Endothelial cell of umbilical vein (primary cell): ENCODE data around the gene TOPAZ1. TPM values are rescaled to one million over a fixed set of nuclear protein-coding genes. Genes with fewer than 3 reads are reported as not detected.
A peak's percentile ranks its signal among the peaks of the same experiment; 100 is the strongest.

ENCODE experiments used
- BruUV-seq: library from RNA; stranded (reverse); fragments of 400-500 nt; replicated peaks from 2 replicates; lab custom pipeline; 2021; lab: Mats Ljungman, UMichigan
- CTCF ChIA-PET: fragments of 300-600, 350-600 bp; sonication (Branson Sonifier 250); formaldehyde crosslinking; loops from one replicate; lab custom pipeline; 2021; ENCODE audit warnings: antibody characterized with exemption, inconsistent platforms; lab: Charles Lee
- POLR2A ChIA-PET: fragments of 300-600, 350-600 bp; sonication (Branson Sonifier 250); formaldehyde crosslinking; loops from one replicate; lab custom pipeline; 2021; ENCODE audit warnings: antibody characterized with exemption, inconsistent platforms; lab: Charles Lee
- DNase-seq: peaks from one replicate; pipeline ENCODE4 v3.0.0-alpha.2; 2011; ENCODE audit warnings: low read depth, low spot score
- FAIRE-seq: peaks from 2 replicates; lab custom pipeline; 2011; peaks lifted over from hg19 to GRCh38; lab: Jason Lieb, UNC
- H2AFZ ChIP-seq: 2 replicates; pipeline ENCODE4 v1.6.0; 2012; ENCODE audit warnings: low read depth, low read length, control low read depth, inconsistent platforms
- H3K27ac ChIP-seq: 2 replicates; pipeline ENCODE4 v1.5.1; 2011; ENCODE audit warnings: low read depth, mild to moderate bottlenecking, control low read depth, low read length, moderate library complexity; ENCODE audit not compliant: insufficient read depth
- H3K27me3 ChIP-seq, 2 experiments: 2 replicates each; pipeline versions ENCODE4 v1.6.0 to v1.6.1; 2011; ENCODE audit warnings: low read length in 2 of 2, mixed read lengths in 1 of 2; ENCODE audit not compliant: control insufficient read depth in 2 of 2, insufficient read depth in 2 of 2
- H3K36me3 ChIP-seq, 2 experiments: 2 replicates in 1 of 2; 3 replicates in 1 of 2; pipeline ENCODE4 v1.5.1; 2011; ENCODE audit warnings: low read length in 2 of 2, mild to moderate bottlenecking in 1 of 2, moderate library complexity in 1 of 2; ENCODE audit not compliant: control insufficient read depth in 2 of 2, insufficient read depth in 2 of 2; ENCODE audit errors: extremely low read depth in 1 of 2
- H3K4me1 ChIP-seq: 3 replicates; pipeline ENCODE4 v1.5.1; 2011; ENCODE audit warnings: mild to moderate bottlenecking, low read length; ENCODE audit not compliant: control insufficient read depth, insufficient read depth; ENCODE audit errors: extremely low read depth
- H3K4me2 ChIP-seq: 2 replicates; pipeline ENCODE4 v1.6.1; 2011; ENCODE audit warnings: low read length, control low read depth, mixed read lengths; ENCODE audit not compliant: insufficient read depth
- H3K4me3 ChIP-seq, 3 experiments: fragments of 200-600 bp in 1 of 3; sonication (generic), shearing (Covaris generic) in 1 of 3; replicated peaks in 1 of 3; 2 replicates each; pipeline ENCODE4 v1.5.1; 2011 to 2016; ENCODE audit warnings: control low read depth in 3 of 3, low read length in 3 of 3, mild to moderate bottlenecking in 2 of 3, inconsistent platforms in 1 of 3, low read depth in 1 of 3, moderate library complexity in 1 of 3; ENCODE audit not compliant: insufficient read depth in 1 of 3
- H3K79me2 ChIP-seq: 2 replicates; pipeline ENCODE4 v1.6.0; 2012; ENCODE audit warnings: low read length, inconsistent platforms; ENCODE audit not compliant: control insufficient read depth, insufficient read depth
- H3K9ac ChIP-seq: replicated peaks from 2 replicates; pipeline ENCODE3; 2011; ENCODE audit warnings: low read length, control low read depth; ENCODE audit not compliant: insufficient read depth; ENCODE audit errors: extremely low read depth
- H3K9me1 ChIP-seq: replicated peaks from 3 replicates; pipeline ENCODE4 v1.6.0; 2011; ENCODE audit warnings: mild to moderate bottlenecking, low read length; ENCODE audit not compliant: control insufficient read depth, insufficient read depth; ENCODE audit errors: extremely low read depth
- H3K9me3 ChIP-seq: replicated peaks from 2 replicates; pipeline ENCODE4 v1.5.1; 2012; ENCODE audit warnings: low read length, inconsistent platforms; ENCODE audit not compliant: control insufficient read depth, insufficient read depth
- H4K20me1 ChIP-seq: replicated peaks from 2 replicates; pipeline ENCODE3; 2011; ENCODE audit warnings: mild to moderate bottlenecking, low read length; ENCODE audit not compliant: control insufficient read depth, insufficient read depth; ENCODE audit errors: extremely low read depth
- EZH2 ChIP-seq: IDR thresholded peaks from 2 replicates; pipeline ENCODE4 v1.6.1; 2012; ENCODE audit warnings: borderline replicate concordance, low read depth, mild to moderate bottlenecking, moderate library complexity, low read length, inconsistent platforms; ENCODE audit not compliant: severe bottlenecking
- FOS ChIP-seq: IDR thresholded peaks from 2 replicates; pipeline ENCODE4 v1.6.1; 2011; ENCODE audit warnings: mild to moderate bottlenecking, low read length, moderate library complexity, borderline replicate concordance; ENCODE audit not compliant: insufficient read depth
- GATA2 ChIP-seq: IDR thresholded peaks from 2 replicates; pipeline ENCODE4 v1.7.0; 2011; ENCODE audit warnings: low read depth, mild to moderate bottlenecking, moderate library complexity, mixed read lengths, low read length; ENCODE audit not compliant: insufficient read length, insufficient read depth
- JUN ChIP-seq: IDR thresholded peaks from 2 replicates; pipeline ENCODE4 v1.6.1; 2011; ENCODE audit warnings: borderline replicate concordance, low read depth; ENCODE audit not compliant: insufficient read length, insufficient read depth
- MAX ChIP-seq: IDR thresholded peaks from 2 replicates; pipeline ENCODE4 v1.6.1; 2011; ENCODE audit not compliant: insufficient read depth, insufficient read length
- MYC ChIP-seq: IDR thresholded peaks from one replicate; pipeline ENCODE4 v1.6.1; 2011; ENCODE audit warnings: mild to moderate bottlenecking, low read depth, low read length
- POLR2A ChIP-seq: IDR thresholded peaks from 2 replicates; pipeline ENCODE4 v1.6.1; 2012; ENCODE audit warnings: low read depth, mild to moderate bottlenecking, control low read depth, low read length
- POLR2AphosphoS5 ChIP-seq: IDR thresholded peaks from 2 replicates; pipeline ENCODE4 v1.6.1; 2012; ENCODE audit warnings: low read depth, mild to moderate bottlenecking, control low read depth, low read length, moderate library complexity; ENCODE audit not compliant: insufficient read depth
- dilution Hi-C: fragments of 300-500 bp; cut with MboI; formaldehyde crosslinking; loops from one replicate; pipeline ENCODE4 v1.15.0; 2019; ENCODE audit warnings: low sequenced_read_pairs; ENCODE audit not compliant: extremely low pct_ligation_motif_present
- intact Hi-C: fragments of 100-400 bp; cut with micrococcal nuclease; formaldehyde crosslinking; loops from one replicate; pipeline ENCODE4 v1.10.0; 2022
- polyA plus RNA-seq, 4 experiments: library from polyadenylated mRNA; depleted of rRNA in 3 of 4; stranded (reverse) in 3 of 4; unstranded in 1 of 4; fragments of >200 nt; gene quantifications; 2 replicates each; pipeline versions ENCODE4 v1.2.1 to v1.2.3, GENCODE V29; 2011 to 2012; ENCODE audit warnings: missing spikeins in 1 of 4
- total RNA-seq: library from RNA; stranded (reverse); gene quantifications from 2 replicates; pipeline ENCODE4 v1.2.3, GENCODE V29; 2021
- TF ChIP-seq, protein P1 (sequence below), 2 donors: IDR thresholded peaks; 1 replicate in 1 of 2; 2 replicates in 1 of 2; pipeline ENCODE4 v1.5.1; 2011; ENCODE audit warnings: low read length in 2 of 2, mild to moderate bottlenecking in 2 of 2, moderate library complexity in 2 of 2, control low read depth in 1 of 2, inconsistent platforms in 1 of 2, low read depth in 1 of 2; ENCODE audit not compliant: insufficient read depth in 1 of 2; ENCODE audit errors: extremely low read depth in 1 of 2

Gene TOPAZ1
- total and polyA plus RNA-seq, 2 donors (not counting 3 experiments of a cell fraction or from before 2014, with no cell fraction given): not detected

DNA sequence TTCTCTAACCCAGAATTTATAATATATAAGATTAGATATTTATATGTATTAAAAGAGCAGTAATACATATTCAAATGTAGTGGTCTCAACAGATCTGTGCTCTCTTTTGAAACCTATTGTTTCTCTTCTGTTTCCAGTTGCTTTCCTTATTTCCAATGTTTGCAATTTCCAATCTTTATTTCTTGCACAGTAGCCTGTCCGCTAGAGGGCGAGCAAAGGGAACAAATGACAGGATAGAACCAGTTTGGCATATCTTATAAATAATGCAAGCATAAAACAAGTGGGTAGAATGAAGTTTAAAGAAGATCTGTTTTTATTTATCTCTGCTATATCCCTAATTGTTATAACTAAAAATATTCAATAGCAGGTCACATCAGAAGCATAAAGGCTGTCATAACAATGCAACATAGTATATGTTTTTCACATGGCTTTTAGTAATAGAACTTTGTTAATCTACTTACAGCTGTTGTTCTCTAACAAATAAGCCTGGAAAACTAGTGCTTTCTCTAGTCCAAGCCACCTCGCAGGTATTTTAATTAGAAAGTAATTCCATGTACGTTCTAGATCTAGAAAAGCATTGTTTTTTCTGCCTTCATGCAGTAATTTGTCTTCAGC is 81.8 kb downstream of the TOPAZ1 start:
- H4K20me1 ChIP-seq: no peaks in the 10 kb centered on the region
- peak; percentile 80 for DNase-seq
- no peak overlapping the region for H3K4me2 ChIP-seq
- H3K4me1 ChIP-seq: no peaks in the 10 kb centered on the region
- H3K79me2 ChIP-seq: no peaks in the 10 kb centered on the region
- TF ChIP-seq POLR2A: no peak
- TF ChIP-seq, protein P1, sequence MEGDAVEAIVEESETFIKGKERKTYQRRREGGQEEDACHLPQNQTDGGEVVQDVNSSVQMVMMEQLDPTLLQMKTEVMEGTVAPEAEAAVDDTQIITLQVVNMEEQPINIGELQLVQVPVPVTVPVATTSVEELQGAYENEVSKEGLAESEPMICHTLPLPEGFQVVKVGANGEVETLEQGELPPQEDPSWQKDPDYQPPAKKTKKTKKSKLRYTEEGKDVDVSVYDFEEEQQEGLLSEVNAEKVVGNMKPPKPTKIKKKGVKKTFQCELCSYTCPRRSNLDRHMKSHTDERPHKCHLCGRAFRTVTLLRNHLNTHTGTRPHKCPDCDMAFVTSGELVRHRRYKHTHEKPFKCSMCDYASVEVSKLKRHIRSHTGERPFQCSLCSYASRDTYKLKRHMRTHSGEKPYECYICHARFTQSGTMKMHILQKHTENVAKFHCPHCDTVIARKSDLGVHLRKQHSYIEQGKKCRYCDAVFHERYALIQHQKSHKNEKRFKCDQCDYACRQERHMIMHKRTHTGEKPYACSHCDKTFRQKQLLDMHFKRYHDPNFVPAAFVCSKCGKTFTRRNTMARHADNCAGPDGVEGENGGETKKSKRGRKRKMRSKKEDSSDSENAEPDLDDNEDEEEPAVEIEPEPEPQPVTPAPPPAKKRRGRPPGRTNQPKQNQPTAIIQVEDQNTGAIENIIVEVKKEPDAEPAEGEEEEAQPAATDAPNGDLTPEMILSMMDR (IDR thresholded peaks at IDR 0.05; ENCODE audit: extremely low read depth in 1 of 2, insufficient read depth in 1 of 2, low read depth in 1 of 2, low read length in 2 of 2): peak; percentile 63 to 65
- POLR2A ChIA-PET: no interaction called here
- BruUV-seq: no TSS peak
- peak; percentile 42 for FAIRE-seq
- no peak overlapping the region for H3K9ac ChIP-seq
- intact Hi-C loops: loop anchor here (1.0 to 10.0 kb wide), 8 partner anchors 15 to 591 kb away; partner anchors contain the start of genes KIAA1143, KIF15, TCAIM and ZNF197
- no peaks in the 10 kb centered on the region for H3K9me3 ChIP-seq
- H2AFZ ChIP-seq: no peak overlapping the region
- no peak overlapping the region for H3K4me3 ChIP-seq
- H3K27me3 ChIP-seq: peaks cover 0 to 3% of the 10 kb centered on the region in 2 experiments
- CTCF ChIA-PET: interaction anchor here (0.6 to 1.9 kb wide), 13 partner anchors 8 to 591 kb away, joined by 3 to 11 read pairs (median 4); partner anchors contain the start of genes KIAA1143, KIF15 and TCAIM
- no peak overlapping the region for H3K27ac ChIP-seq
- dilution Hi-C loops: no loop called here
- H3K36me3 ChIP-seq: no peaks in the 10 kb centered on the region
- no peaks in the 10 kb centered on the region for H3K9me1 ChIP-seq

- Histone ChIP-seq H3K36me3 (no peaks in the 10 kb centered on the region), H3K27me3 (peaks cover 2 to 3% of the 10 kb centered on the region in 2 experiments), H3K9me3 (no peaks in the 10 kb centered on the region), H3K4me2 (no peak overlapping the region), H3K9ac (no peak overlapping the region), H3K27ac (no peak overlapping the region), H3K79me2 (no peaks in the 10 kb centered on the region), H3K4me1 (no peaks in the 10 kb centered on the region), H3K4me3 (no peak overlapping the region), H2AFZ (no peak overlapping the region), H4K20me1 (no peaks in the 10 kb centered on the region), H3K9me1 (peaks cover 2% of the 10 kb centered on the region)
- ChIA-PET POLR2A (no interaction called here), CTCF (interaction anchor here (1.2 to 1.9 kb wide), 3 partner anchors 9 to 205 kb away, joined by 3 to 11 read pairs (median 10); partner anchors contain the start of gene TCAIM)
- intact Hi-C loops (loop anchor here (10.0 kb wide), 1 partner anchor 300 kb away; the partner anchor contains the start of gene ZNF197), dilution Hi-C loops (no loop called here)
- TF ChIP-seq POLR2AphosphoS5: no peak
- no peak for TF ChIP-seq POLR2A
- no peak for TF ChIP-seq EZH2
- TF ChIP-seq, protein P1 (IDR thresholded peaks at IDR 0.05; ENCODE audit: extremely low read depth in 1 of 2, insufficient read depth in 1 of 2, low read depth in 1 of 2, low read length in 2 of 2): no peak
- TF ChIP-seq GATA2: no peak
- TF ChIP-seq JUN: no peak
- TF ChIP-seq MAX: no peak
- TF ChIP-seq FOS: no peak
- TF ChIP-seq MYC: no peak
- DNase-seq (no peak), FAIRE-seq (no peak)
- no TSS peak for BruUV-seq
Measured at GRCh38 chr3:44324584-44324983, 82.9 kb downstream of the TOPAZ1 start.
